Tibial artery (tissue), 4 donors: ENCODE results near the gene MTNR1B.

ENCODE experiments used
- DNase-seq, 2 donors: peaks; one replicate each; pipeline ENCODE4 v3.0.0-alpha.2; 2019
- H3K27ac ChIP-seq, 2 donors: fragments of 200-600 bp; sonication (generic) in 1 of 2; 1 replicate in 1 of 2; 2 replicates in 1 of 2; pipeline ENCODE4 v1.5.1; 2018 to 2019; ENCODE audit warnings: mild to moderate bottlenecking in 1 of 2
- H3K27me3 ChIP-seq, 2 donors: fragments of 200-600 bp; sonication (generic) in 1 of 2; one replicate each; pipeline versions ENCODE4 v1.5.1 to v1.6.0; 2016 to 2019
- H3K36me3 ChIP-seq, 3 donors: fragments of 200-600 bp; sonication (generic) in 2 of 3; one replicate each; pipeline ENCODE4 v1.5.1; 2016 to 2019; ENCODE audit warnings: mild to moderate bottlenecking in 2 of 3
- H3K4me1 ChIP-seq, 4 donors: fragments of 200-600 bp; sonication (generic) in 2 of 4; 1 replicate in 3 of 4; 2 replicates in 1 of 4; pipeline ENCODE4 v1.5.1; 2016 to 2019
- H3K4me3 ChIP-seq, 2 donors: fragments of 200-600 bp; sonication (generic) in 1 of 2; 1 replicate in 1 of 2; 2 replicates in 1 of 2; pipeline ENCODE4 v1.5.1; 2018 to 2019; ENCODE audit warnings: mild to moderate bottlenecking in 2 of 2
- H3K9me3 ChIP-seq, 3 donors: fragments of 200-600 bp; sonication (generic) in 1 of 3; one replicate each; pipeline ENCODE4 v1.5.1; 2016 to 2019
- CTCF ChIP-seq, 2 experiments: fragments of 200-600 bp in 1 of 2; fragments of 450-650 bp in 1 of 2; IDR thresholded peaks; one replicate each; pipeline ENCODE4 v1.5.1; 2017 to 2019; ENCODE audit warnings: antibody characterized with exemption in 2 of 2, mild to moderate bottlenecking in 1 of 2, moderate library complexity in 1 of 2
- intact Hi-C: fragments of 100-400 bp; cut with DNase I; formaldehyde crosslinking; loops from one replicate; pipeline ENCODE4 v1.15.0; 2023; ENCODE audit warnings: low total_unique reads

Gene MTNR1B

DNA sequence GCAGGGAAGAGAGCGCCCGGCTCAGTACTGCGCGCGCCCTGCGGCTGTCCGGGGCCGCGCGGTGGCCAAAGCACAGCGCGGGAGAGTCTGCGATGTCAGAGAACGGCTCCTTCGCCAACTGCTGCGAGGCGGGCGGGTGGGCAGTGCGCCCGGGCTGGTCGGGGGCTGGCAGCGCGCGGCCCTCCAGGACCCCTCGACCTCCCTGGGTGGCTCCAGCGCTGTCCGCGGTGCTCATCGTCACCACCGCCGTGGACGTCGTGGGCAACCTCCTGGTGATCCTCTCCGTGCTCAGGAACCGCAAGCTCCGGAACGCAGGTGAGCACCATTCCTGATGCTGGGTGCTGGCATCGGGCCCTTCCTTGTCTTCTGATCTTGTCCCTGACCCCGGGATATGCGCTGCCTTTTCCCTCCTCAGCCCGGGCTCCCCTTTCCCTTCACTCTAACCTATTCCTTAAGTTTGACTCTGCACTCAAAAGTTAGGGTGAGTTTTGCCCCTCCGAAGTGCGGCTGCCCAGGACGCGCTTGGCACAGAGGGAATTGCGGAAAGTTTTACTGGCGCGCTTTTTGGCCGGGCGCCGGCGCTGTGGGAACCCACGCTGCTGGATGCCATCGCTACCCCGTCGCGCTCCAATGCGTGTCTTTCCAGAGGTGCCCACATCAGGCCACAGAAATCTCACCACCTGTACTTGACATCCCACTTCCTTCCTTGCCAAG lies at the start of gene MTNR1B:
Gene MTNR1B, plus strand, starts transcription at position 18 of the 714 bp plus-strand sequence. Its CDS starts 75 bp downstream, at position 93.
- Histone ChIP-seq H3K27ac (no peak within 1 kb of the TSS), H3K4me3 (no peak within 1 kb of the TSS), H3K36me3 (no peaks in the 10 kb centered on the region), H3K4me1 (peaks cover 0 to 4% (median 1%) of the 10 kb centered on the region in 4 donors), H3K9me3 (no peaks in the 10 kb centered on the region), H3K27me3 (peaks cover 0 to 15% of the 10 kb centered on the region in 2 donors)
- intact Hi-C loops = no loop called here
- no peak for TF ChIP-seq CTCF (IDR thresholded peaks at IDR 0.05)
- DNase-seq = no peak

DNA sequence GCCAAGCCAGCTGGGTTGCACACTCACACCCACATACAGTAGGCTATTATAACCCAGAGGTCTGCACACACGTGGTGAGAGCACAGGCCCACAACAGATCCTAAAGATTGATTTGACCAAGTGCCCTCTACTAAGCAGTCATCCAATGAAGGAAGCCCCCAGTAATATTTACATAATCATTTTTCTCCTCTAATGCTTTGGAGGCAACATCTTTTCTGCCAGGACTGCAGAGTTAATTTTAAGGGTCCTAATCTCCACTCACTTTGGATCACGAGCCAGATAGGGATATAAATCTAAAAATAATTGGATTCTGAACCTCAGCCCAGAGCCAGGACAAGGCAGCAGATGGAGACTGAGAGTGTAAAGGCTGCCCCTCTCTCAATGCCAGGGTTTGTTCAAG lies 49.1 kb upstream of the MTNR1B start:
- TF ChIP-seq CTCF (IDR thresholded peaks at IDR 0.05) = no peak
- Histone ChIP-seq H3K4me3 (no peak overlapping the region), H3K27me3 (no peaks in the 10 kb centered on the region), H3K4me1 (no peaks in the 10 kb centered on the region), H3K27ac (no peak overlapping the region), H3K9me3 (no peaks in the 10 kb centered on the region), H3K36me3 (no peaks in the 10 kb centered on the region)
- intact Hi-C loops = no loop called here
- DNase-seq = no peak

DNA sequence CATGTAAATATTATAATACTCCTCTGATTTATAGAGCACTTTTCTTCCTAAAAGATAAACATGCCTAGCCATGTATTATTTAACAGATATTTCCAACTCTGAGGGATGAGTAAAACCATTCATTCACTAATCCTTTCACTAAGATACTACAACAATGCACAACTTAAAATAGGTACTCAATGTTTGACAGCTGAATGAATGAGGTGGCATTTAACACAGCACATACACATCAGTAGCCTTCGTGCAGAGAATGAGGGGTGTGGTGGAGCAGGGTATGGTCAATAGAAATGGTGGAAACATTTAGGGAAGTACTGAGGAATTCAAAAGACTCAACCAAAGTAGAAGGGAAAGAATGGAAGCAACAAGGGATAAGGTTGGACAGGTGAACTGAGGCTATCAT lies 46.7 kb upstream of the MTNR1B start:
- no peak overlapping the region for H3K27ac ChIP-seq
- intact Hi-C loops = no loop called here
- no peaks in the 10 kb centered on the region for H3K4me1 ChIP-seq
- H3K36me3 ChIP-seq = no peaks in the 10 kb centered on the region
- TF ChIP-seq CTCF (IDR thresholded peaks at IDR 0.05) = no peak
- no peaks in the 10 kb centered on the region for H3K9me3 ChIP-seq
- H3K4me3 ChIP-seq = no peak overlapping the region
- H3K27me3 ChIP-seq = no peaks in the 10 kb centered on the region
- no peak for DNase-seq

DNA sequence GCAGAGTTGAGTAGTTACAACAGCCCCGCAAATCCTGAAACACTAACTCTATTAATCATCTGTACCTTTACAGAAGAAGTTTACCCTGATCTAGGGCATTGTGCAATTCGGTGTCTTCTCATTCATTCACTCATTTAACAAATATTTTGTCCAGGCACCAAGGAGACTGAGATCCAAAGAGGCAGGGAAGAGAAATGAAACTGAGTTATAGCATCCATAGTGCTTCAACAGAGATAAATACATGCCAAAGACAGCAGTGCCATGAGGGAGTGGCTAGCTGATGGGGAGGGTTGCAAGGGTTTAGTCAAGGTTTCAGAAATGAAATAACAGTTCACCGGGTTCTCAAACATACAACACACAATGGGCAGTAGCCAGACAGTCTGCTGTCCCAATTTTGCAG lies 40.2 kb upstream of the MTNR1B start:
- Histone ChIP-seq H3K9me3 (no peaks in the 10 kb centered on the region), H3K36me3 (no peaks in the 10 kb centered on the region), H3K4me1 (peaks cover 0 to 14% (median 2%) of the 10 kb centered on the region in 4 donors), H3K27me3 (no peaks in the 10 kb centered on the region), H3K27ac (no peak overlapping the region), H3K4me3 (no peak overlapping the region)
- TF ChIP-seq CTCF (IDR thresholded peaks at IDR 0.05) = no peak
- intact Hi-C loops = no loop called here
- DNase-seq = no peak

GRCh38 chr11:92929653-92930052 lies 39.8 kb upstream of the MTNR1B start:
- peaks cover 0 to 14% (median 2%) of the 10 kb centered on the region in 4 donors for H3K4me1 ChIP-seq
- DNase-seq = no peak
- no peak overlapping the region for H3K4me3 ChIP-seq
- TF ChIP-seq CTCF (IDR thresholded peaks at IDR 0.05) = no peak
- intact Hi-C loops = no loop called here
- no peaks in the 10 kb centered on the region for H3K9me3 ChIP-seq
- H3K36me3 ChIP-seq = no peaks in the 10 kb centered on the region
- H3K27me3 ChIP-seq = no peaks in the 10 kb centered on the region
- H3K27ac ChIP-seq = no peak overlapping the region
